ENCODE data around the gene WDR88.

The WDR88 gene, protein sequence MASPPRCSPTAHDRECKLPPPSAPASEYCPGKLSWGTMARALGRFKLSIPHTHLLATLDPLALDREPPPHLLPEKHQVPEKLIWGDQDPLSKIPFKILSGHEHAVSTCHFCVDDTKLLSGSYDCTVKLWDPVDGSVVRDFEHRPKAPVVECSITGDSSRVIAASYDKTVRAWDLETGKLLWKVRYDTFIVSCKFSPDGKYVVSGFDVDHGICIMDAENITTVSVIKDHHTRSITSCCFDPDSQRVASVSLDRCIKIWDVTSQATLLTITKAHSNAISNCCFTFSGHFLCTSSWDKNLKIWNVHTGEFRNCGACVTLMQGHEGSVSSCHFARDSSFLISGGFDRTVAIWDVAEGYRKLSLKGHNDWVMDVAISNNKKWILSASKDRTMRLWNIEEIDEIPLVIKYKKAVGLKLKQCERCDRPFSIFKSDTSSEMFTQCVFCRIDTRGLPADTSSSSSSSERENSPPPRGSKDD

DNA sequence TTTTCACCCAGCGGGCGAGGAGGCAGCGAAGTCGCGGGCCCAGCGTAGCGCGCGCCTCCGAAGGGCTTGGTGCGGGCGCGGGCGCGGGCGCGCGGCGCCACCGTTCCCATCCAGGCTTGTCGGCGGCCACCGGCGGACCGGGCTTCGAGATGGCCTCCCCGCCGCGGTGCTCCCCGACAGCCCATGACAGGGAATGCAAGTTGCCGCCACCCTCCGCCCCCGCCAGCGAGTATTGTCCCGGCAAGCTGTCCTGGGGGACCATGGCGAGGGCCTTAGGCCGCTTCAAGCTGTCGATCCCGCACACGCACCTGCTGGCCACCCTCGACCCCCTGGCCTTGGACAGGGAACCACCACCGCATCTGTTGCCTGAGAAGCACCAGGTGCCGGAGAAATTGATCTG is at the start of gene WDR88:
WDR88 (plus strand) TSS at position 94 of the 400 bp plus-strand sequence; CDS start at position 150, 56 bp downstream.
- TF ChIP-seq ZFX (IDR thresholded peaks at IDR 0.05; ENCODE audit: borderline replicate concordance): no peak
- TF ChIP-seq, protein P1, sequence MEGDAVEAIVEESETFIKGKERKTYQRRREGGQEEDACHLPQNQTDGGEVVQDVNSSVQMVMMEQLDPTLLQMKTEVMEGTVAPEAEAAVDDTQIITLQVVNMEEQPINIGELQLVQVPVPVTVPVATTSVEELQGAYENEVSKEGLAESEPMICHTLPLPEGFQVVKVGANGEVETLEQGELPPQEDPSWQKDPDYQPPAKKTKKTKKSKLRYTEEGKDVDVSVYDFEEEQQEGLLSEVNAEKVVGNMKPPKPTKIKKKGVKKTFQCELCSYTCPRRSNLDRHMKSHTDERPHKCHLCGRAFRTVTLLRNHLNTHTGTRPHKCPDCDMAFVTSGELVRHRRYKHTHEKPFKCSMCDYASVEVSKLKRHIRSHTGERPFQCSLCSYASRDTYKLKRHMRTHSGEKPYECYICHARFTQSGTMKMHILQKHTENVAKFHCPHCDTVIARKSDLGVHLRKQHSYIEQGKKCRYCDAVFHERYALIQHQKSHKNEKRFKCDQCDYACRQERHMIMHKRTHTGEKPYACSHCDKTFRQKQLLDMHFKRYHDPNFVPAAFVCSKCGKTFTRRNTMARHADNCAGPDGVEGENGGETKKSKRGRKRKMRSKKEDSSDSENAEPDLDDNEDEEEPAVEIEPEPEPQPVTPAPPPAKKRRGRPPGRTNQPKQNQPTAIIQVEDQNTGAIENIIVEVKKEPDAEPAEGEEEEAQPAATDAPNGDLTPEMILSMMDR (IDR thresholded peaks at IDR 0.05): no peak
- H3K27ac ChIP-seq: no peak within 1 kb of the TSS

DNA sequence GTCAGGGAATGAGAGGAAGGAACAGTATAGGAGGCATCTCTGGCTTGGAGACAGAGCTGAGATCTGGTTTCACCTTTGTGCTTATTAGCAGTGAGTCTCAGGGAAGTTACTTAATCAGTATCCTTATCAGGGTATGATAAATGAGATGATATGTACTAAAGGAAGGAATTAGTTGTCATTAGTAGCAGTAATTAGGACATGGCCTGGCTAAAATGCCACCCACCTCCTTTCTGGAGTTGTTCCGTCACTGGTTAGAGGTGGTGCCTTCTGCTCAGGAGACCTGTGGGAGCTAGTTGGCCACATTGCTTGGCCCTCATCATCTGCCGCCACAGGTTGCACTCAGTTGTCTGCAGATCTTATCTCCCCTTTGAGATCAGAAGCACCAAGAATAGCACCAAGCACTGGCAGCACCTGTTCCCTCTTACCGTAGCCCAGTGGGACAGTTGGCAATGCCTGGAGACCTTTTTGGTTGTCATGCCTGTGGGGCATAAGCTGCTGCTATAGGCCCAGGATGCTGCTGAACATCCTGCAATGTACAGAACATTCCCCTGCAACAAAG is 46.3 kb upstream of the WDR88 start:
- H3K27ac ChIP-seq: no peak overlapping the region
- no peak for TF ChIP-seq ZFX (IDR thresholded peaks at IDR 0.05; ENCODE audit: borderline replicate concordance)
- TF ChIP-seq, protein P1 (IDR thresholded peaks at IDR 0.05): no peak

DNA sequence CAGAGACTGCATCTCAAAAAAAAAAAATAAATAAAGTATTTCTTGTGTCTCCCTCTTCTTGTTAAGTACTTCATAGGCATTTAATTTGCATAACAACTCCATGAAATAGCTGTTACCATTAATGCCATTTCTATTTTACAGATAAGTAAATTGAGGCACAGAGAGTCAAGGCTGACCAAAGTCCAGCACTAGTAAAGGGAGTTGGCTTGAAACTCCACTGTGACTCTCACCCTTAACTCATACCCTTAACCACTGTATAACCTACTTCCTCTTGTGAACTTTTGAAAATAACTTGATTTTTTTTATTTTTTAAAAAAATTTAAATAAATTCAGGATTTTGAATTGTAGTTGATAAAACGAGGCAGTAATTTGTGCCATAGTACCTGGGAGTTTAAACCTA is 45.0 kb upstream of the WDR88 start:
- no peak for TF ChIP-seq ZFX (IDR thresholded peaks at IDR 0.05; ENCODE audit: borderline replicate concordance)
- TF ChIP-seq, protein P1 (IDR thresholded peaks at IDR 0.05): no peak

DNA sequence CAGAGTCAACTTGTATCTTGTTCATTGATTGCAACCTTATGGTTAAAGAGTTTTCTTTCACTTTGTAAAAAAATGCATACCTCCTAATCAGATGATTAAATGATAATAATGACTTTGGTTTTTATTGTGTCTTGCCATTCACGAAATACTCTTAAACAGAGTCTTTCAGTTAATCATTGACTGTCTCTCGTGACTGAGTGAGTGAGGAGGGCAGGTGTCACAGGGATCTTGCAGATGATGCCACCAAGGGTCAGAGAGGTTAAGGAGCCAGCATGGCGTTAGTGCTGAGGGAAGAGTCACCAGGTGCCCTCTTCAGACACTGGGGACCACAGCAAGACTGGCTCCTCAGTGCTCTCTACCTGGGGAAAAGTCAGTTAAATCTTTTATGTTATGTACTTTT is 42.9 kb upstream of the WDR88 start:
- no peak for TF ChIP-seq ZFX (IDR thresholded peaks at IDR 0.05; ENCODE audit: borderline replicate concordance)
- TF ChIP-seq, protein P1 (IDR thresholded peaks at IDR 0.05): no peak
- H3K27ac ChIP-seq: no peak overlapping the region

More for the DNA sequence above, 45.0 kb upstream of the WDR88 start:
- no peak overlapping the region for H3K27ac ChIP-seq

DNA sequence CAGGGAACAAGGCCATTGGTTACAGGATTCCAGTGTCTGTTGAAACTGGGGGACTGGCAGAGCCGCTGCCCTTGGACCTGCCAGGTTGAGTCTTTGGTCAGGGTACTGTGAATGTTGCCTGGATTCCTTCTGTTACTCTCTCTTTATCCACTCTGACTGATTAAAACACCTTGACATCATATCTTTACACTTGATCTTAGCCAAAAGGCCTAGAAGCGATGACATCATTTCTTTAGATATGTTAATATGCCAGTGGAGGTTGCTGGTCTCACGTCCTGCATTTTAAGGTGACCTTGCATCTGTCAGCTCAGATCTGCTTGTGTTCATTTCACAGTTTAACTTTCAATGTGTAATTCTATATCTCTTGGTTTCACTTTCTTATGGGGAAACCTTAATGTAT is 41.7 kb upstream of the WDR88 start:
- no peak overlapping the region for H3K27ac ChIP-seq
- TF ChIP-seq, protein P1 (IDR thresholded peaks at IDR 0.05): no peak
- TF ChIP-seq ZFX (IDR thresholded peaks at IDR 0.05; ENCODE audit: borderline replicate concordance): no peak

DNA sequence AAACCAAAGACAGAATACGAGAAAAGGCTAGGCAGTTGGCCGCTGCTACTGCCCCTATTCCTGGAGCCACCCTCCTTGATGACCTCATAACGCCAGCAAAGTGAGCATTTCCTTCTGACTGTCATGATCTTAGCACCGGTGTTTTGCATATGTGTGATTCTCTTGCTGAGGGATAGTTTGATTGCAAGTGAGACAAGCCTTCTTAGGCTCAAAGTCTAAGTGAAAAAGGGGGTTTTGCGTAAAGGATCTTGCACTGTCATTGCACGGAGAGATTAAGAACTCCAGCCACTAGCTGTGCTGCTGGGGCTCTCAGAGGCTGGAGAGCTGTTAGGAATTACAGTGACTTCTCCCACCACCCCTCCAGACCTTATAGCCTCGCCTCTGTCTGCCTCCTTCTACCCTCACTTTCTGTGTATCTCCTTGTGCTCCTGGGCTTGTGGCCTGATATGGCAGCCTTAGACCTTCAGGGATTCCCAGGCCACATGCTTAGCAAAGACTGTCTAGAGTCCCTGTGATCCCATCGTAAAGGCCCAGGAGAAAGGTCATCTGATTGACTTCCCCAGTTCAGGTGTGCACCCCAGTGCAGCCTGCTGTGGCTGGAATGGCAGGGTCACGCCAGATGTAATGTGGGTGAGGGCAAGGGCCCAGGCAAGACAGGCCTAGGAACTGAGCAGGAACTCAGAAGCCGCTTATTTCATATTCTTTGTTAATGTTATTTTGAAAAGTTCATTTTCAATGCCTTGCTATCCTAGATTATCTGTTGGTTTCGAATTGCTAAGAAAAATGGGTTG is 38.3 kb upstream of the WDR88 start:
- H3K27ac ChIP-seq: no peak overlapping the region
- TF ChIP-seq, protein P1 (IDR thresholded peaks at IDR 0.05): no peak
- TF ChIP-seq ZFX (IDR thresholded peaks at IDR 0.05; ENCODE audit: borderline replicate concordance): no peak

All from 22Rv1 (cell line).